Posterior vena cava (tissue), 2 donors: ENCODE data around the gene CCSER2. TPM values are rescaled to one million over a fixed set of nuclear protein-coding genes. Genes with fewer than 3 reads are reported as not detected.
"Not testable (repeated sequence)": the region's sequence is repeated elsewhere in the genome, so short reads cannot be mapped to it uniquely, and the experiment has no call there.

ENCODE experiments used
- DNase-seq: peaks from one replicate; pipeline ENCODE4 v3.0.0-alpha.2; 2020; ENCODE audit warnings: low spot score
- intact Hi-C, 2 donors: fragments of 100-400 bp; cut with DNase I; formaldehyde crosslinking; loops; one replicate each; pipeline versions ENCODE4 v1.14.1 to v1.14.2; 2022 to 2023
- total RNA-seq, 2 donors: library from RNA; stranded (reverse); fragmentation: NEBNext Ultra II Directional; extraction: Animal tissue kit (Norgen Biotek cat#: 25700); gene quantifications; one replicate each; pipeline ENCODE4 v1.2.1, GENCODE V29; 2021
- donor health status: DM: yes; HTN: yes; CAD: no.
- donor health status: DM: yes; HTN: yes; CAD: no.

Gene CCSER2
- total RNA-seq, 2 donors from 2014 or later, result 85.4 to 108 TPM

GRCh38 chr10:84340632-84341537, 12.5 kb downstream of the CCSER2 start:
- DNase-seq, result no peak
- intact Hi-C loops, result no loop called here

DNA sequence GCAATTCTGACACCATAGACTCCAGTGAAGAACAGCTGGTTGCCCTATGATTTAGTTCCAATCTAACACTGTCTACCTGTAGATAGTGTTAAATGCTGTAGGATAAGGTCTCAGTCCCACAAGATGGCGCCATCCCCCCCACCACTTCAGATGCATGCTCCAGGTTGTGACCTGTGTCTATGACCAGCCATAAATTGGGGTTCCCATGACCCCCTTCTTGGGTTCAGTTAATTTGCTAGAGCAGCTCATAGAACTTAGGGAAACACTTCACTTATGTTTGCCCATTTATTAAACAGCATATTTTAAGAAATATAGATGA, 13.1 kb downstream of the CCSER2 start:
- intact Hi-C loops, result no loop called here
- no peak for DNase-seq

DNA sequence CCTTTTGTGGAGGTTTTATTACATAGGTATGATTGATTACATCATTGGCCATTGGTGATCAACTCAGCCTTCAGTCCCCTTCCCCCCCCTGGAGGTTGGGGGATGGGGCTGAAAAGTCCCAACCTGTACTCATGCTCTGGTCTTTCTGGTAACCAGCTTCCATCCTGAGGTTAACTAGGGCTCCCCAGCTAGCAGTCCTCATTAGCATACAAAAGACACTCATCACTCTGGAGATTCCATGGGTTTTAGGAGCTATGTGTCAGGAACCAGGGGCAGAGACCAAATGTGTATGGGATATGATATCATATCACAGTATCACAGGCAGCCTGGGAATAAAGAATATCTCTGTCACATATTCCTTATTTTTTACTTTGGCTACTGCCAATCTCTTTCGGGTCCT, 13.6 kb downstream of the CCSER2 start:
- intact Hi-C loops, result no loop called here
- DNase-seq, result no peak

GRCh38 chr10:84342584-84342983, 14.2 kb downstream of the CCSER2 start:
- intact Hi-C loops, result no loop called here

GRCh38 chr10:84343831-84344230, 15.4 kb downstream of the CCSER2 start:
- DNase-seq, result no peak
- intact Hi-C loops, result no loop called here

More at GRCh38 chr10:84342584-84342983, 14.2 kb downstream of the CCSER2 start:
- no peak for DNase-seq

DNA sequence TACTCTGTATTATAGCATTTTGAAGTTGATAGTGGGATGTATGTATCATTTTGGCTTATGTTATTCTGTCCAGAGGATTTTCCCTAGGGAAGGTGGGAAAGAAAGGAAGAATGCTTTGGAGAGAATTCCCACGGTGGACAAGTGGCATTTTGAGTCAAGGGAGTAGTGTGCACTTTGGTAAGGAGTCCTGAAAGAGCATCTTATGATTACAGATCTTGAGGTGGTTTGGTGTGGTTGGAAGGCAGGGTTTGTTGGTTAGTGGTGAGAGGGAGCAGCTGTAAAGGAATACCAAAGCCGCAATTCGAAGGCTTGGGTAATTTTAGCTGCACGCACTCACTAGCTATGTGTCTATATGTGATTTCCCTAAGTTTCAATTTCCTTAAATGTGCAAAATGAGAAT, 16.1 kb downstream of the CCSER2 start:
- intact Hi-C loops, result no loop called here
- no peak for DNase-seq

- intact Hi-C loops, DNase-seq: not testable (repeated sequence)
Measured at GRCh38 chr10:84347575-84348002, 19.2 kb downstream of the CCSER2 start.

- DNase-seq, result no peak
- intact Hi-C loops, result no loop called here
Measured at GRCh38 chr10:84348447-84348846, 20.1 kb downstream of the CCSER2 start.

- no peak for DNase-seq
Measured at GRCh38 chr10:84348860-84349259, 20.5 kb downstream of the CCSER2 start.

GRCh38 chr10:84352251-84352842, 24.0 kb downstream of the CCSER2 start:
- no peak for DNase-seq
- intact Hi-C loops, result no loop called here

More at GRCh38 chr10:84348860-84349259, 20.5 kb downstream of the CCSER2 start:
- intact Hi-C loops, result no loop called here

DNA sequence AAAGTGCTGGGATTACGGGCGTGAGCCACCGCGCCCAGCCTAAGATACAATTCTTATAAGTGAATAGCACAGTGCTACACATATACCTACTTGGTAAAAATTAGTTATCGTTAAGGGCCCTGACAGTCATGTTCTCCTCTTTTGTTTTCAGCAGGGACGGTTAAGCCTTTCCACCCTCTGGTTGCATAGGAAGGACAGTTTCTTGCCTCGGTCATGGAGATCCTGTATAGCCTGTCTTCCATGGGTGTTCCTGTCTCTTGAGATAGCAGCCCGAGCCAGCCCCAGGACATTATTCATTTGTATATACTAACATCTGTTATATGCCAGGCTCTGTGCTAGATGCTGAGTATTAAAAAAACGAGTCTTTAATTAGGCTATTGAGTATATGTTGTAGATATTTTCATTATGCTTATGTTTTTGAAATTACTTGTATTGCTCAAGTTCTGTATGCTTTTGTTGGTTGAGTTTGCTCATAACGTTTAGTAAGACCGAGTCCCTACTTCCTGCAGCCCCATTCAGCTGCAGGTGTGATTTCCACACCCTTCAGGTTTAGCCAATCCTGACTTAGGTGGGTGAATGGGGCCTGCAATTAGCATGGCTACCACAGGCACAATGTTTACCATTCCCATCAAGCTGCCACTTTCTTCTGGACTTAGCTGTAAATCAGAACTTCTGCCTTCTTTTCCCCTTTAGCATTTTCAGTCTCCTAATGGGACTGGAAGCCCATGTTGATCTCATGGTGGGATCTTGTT, 24.8 kb downstream of the CCSER2 start:
- intact Hi-C loops, result no loop called here
- no peak for DNase-seq

GRCh38 chr10:84354623-84355022, 26.2 kb downstream of the CCSER2 start:
- intact Hi-C loops, result no loop called here
- DNase-seq, result no peak

DNA sequence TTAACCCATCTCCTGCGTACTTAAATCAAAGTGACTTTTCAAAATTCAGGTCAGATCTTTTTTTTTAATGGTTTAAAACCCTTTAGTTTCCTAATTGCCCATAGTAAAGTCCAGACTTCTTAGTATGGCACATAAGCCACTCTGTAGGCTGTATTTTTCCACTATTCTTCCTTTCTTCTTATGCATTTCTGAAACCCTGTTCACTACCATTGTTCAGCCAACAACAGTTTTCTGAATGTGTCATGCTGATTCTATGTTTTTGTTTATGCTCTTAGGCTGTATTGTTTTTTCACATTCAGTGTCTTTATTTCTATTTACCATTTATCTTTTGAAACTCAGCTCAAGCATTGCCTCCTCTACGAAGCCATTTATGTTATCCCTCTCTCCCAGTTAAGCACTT, 26.7 kb downstream of the CCSER2 start:
- intact Hi-C loops, result no loop called here
- no peak for DNase-seq

GRCh38 chr10:84356928-84357327, 28.5 kb downstream of the CCSER2 start:
- DNase-seq, result no peak
- intact Hi-C loops, result no loop called here

- intact Hi-C loops, result no loop called here
- DNase-seq, result no peak
Measured at GRCh38 chr10:84358743-84359142, 30.4 kb downstream of the CCSER2 start.

DNA sequence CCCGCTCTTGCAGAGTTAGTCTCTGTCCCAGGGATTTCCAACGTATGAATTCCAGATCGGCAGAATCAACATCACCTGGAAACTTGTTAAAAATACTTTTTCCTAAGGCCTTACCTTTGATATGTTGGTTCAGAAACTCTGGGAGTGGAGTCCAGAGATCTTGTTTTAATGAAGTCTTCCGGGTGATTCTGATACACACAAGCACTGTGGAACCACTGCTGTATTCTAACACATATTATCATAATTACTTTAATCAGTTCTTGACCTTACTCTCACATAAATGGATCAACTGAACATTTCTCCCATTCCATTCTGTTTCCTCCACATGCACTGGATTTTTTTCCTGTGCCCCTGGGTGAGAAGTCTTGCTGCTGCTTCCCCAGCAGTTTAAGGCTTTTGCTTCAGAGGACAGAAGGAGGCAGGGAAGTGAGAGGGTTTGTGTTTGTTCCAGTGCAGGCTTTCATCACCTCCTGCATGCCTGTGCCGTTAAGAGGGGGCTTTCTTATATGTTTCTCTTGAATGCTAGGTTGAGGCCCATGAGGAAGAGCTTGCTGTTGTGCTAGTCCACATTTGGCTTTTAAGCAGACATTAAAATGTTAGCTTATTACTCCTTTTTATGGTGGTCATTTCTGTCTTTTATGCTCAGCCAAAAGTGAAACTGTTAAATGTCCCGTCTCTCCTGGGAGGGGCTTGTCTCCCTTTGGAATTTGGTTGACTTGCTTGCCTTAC, 32.4 kb downstream of the CCSER2 start:
- no peak for DNase-seq
- intact Hi-C loops, result no loop called here

DNA sequence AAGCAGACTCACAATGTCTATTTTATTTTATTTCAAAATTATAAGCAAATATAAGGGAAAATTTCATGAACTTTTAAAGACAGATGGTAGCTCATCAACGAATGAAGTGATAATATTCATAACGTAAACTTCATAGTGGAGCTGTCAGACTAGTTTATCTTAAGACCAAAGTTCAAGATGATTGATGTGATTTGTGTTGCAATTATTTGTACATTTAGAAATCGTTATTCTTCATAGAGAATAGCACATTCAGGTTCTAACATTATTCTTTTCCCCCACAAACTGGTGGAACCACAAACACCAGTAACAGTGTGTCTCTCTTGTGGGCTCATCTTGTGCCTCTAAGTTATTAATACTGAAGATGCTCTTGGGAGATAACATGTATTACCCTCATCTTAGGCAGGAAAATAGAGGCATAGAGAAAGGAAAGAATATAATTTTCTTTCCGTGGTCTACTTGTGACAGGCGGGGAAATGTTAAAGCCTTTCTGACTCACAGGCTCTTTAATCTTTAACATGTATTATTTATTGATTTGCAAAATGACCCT, 37.0 kb downstream of the CCSER2 start:
- DNase-seq, result no peak
- intact Hi-C loops, result no loop called here

DNA sequence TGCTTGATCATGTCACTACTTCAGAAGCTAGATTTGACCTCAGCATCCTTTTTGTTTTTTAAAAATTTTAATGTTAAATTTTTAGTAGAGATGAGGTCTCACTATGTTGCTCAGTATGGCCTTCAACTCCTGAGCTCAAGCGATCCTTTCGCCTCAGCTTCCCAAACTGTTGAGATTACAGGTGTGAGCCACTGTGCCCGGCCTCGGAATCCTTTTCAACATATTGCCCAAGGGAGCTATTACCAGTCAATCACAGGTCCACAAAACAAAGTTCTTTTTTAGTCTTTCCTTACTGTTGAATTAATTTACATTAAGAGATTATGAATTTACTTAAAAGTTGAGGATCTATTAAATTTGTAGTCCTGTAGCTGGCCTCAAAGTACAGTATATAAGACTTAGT, 37.7 kb downstream of the CCSER2 start:
- intact Hi-C loops, result no loop called here
- no peak for DNase-seq

DNA sequence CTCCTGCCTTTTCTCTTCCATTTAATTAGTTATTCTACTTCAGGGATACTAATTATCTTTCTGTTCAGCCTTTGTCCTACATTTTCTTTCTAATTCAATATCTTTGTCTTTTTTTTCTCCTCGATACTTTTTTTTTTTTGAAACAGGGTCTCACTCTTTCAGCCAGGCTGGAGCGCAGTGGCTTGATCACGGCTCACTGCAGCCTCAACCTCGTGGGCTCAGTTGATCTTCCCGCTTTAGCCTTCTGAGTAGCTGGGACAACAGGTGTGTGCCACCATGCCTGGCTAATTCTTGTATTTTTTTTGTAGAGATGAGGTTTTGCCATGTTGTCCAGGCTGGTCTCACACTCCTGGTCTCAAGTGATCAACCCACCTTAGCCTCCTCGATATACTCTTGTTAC, 38.9 kb downstream of the CCSER2 start:
- DNase-seq, result no peak
- intact Hi-C loops, result no loop called here
